ENCODE results near the gene CD151. TPM values are rescaled to one million over a fixed set of nuclear protein-coding genes. Genes with fewer than 3 reads are reported as not detected.

CD151 gene
- total and polyA plus RNA-seq, 2 experiments from 2014 or later, result 62.9 to 109 TPM

DNA sequence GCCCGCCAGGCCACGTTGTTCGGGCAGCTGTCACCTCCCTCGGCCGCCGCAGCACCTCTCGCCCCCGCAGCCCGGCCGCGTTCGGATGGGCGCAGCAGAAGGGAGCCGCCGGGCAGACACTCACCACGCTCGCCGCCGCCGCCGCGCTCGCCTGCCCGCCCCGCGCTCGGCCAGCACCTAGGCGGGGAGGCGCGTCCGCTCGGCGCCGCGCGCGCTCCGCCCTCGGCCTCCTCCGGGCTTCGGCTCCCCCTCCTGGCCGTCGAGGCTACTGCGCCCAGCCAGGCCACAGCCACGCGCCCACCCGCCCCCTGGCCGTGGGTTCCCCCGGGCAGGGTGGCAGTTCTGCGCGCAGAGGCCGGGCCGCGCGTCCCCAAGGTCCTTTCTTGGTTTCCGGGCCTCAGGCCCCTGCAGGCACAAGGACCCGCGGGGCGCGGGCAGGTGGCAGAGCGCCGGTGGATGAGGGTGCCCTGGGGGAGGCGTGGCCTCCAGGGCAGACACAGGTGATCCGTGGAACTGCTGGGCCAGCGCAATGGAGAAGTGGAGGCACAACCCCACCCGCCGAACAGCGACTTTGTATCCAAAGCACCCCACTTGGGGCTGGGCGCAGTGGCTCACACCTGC is 34.5 kb upstream of the CD151 start, which contains the start of gene SLC25A22:
SLC25A22 (minus strand) TSS at position 189 of the 621 bp plus-strand sequence. CDS start 3,275 bp downstream, outside the sequence.
- H3K4me3 Mint-ChIP-seq, result peak within 1 kb of the TSS; percentile 81
- Histone ChIP-seq H4K20me1 (replicated peaks; ENCODE audit: insufficient read depth) (no peaks in the 10 kb centered on the region), H3K27me3 (ENCODE audit: insufficient read depth) (no peaks in the 10 kb centered on the region), H3K4me3 (peak within 1 kb of the TSS; percentile 86), H3K27ac (ENCODE audit: low read depth) (peak within 1 kb of the TSS; percentile 69; the same call in 1 of the 2 replicates), H3F3A (replicated peaks; ENCODE audit: low read depth) (peaks cover 14% of the 10 kb centered on the region), H3K4me1 (ENCODE audit: insufficient read depth) (peaks cover 8% of the 10 kb centered on the region; the same call in 1 of the 2 replicates), H3K79me2 (replicated peaks; ENCODE audit: insufficient read depth) (no peaks in the 10 kb centered on the region; the same call in 1 of the 2 replicates), H2AFZ (peak within 1 kb of the TSS; percentile 52; the same call in 1 of the 2 replicates), H3K36me3 (ENCODE audit: insufficient read depth) (no peaks in the 10 kb centered on the region), H3K9me2 (ENCODE audit: insufficient read depth) (no peaks in the 10 kb centered on the region), H3K4me2 (peak within 1 kb of the TSS; percentile 95)
- peaks cover 6% of the 10 kb centered on the region; the same call in 1 of the 3 replicates for H3K36me3 Mint-ChIP-seq (ENCODE audit: low read depth)
- H3K27me3 Mint-ChIP-seq (ENCODE audit: insufficient read depth, low read depth, poor library complexity), result peaks cover 5% of the 10 kb centered on the region
- TF ChIP-seq, protein P1, sequence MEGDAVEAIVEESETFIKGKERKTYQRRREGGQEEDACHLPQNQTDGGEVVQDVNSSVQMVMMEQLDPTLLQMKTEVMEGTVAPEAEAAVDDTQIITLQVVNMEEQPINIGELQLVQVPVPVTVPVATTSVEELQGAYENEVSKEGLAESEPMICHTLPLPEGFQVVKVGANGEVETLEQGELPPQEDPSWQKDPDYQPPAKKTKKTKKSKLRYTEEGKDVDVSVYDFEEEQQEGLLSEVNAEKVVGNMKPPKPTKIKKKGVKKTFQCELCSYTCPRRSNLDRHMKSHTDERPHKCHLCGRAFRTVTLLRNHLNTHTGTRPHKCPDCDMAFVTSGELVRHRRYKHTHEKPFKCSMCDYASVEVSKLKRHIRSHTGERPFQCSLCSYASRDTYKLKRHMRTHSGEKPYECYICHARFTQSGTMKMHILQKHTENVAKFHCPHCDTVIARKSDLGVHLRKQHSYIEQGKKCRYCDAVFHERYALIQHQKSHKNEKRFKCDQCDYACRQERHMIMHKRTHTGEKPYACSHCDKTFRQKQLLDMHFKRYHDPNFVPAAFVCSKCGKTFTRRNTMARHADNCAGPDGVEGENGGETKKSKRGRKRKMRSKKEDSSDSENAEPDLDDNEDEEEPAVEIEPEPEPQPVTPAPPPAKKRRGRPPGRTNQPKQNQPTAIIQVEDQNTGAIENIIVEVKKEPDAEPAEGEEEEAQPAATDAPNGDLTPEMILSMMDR (conservative IDR thresholded peaks at IDR 0.05; ENCODE audit: low read depth in 2 of 2), result peak; percentile 61 to 73
- no peak for TF ChIP-seq EZH2 (IDR thresholded peaks at IDR 0.05; ENCODE audit: low read depth, unreplicated experiment)
- TF ChIP-seq, protein P2, sequence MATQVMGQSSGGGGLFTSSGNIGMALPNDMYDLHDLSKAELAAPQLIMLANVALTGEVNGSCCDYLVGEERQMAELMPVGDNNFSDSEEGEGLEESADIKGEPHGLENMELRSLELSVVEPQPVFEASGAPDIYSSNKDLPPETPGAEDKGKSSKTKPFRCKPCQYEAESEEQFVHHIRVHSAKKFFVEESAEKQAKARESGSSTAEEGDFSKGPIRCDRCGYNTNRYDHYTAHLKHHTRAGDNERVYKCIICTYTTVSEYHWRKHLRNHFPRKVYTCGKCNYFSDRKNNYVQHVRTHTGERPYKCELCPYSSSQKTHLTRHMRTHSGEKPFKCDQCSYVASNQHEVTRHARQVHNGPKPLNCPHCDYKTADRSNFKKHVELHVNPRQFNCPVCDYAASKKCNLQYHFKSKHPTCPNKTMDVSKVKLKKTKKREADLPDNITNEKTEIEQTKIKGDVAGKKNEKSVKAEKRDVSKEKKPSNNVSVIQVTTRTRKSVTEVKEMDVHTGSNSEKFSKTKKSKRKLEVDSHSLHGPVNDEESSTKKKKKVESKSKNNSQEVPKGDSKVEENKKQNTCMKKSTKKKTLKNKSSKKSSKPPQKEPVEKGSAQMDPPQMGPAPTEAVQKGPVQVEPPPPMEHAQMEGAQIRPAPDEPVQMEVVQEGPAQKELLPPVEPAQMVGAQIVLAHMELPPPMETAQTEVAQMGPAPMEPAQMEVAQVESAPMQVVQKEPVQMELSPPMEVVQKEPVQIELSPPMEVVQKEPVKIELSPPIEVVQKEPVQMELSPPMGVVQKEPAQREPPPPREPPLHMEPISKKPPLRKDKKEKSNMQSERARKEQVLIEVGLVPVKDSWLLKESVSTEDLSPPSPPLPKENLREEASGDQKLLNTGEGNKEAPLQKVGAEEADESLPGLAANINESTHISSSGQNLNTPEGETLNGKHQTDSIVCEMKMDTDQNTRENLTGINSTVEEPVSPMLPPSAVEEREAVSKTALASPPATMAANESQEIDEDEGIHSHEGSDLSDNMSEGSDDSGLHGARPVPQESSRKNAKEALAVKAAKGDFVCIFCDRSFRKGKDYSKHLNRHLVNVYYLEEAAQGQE (IDR thresholded peaks at IDR 0.05; ENCODE audit: unreplicated experiment), result no peak
- no peak for TF ChIP-seq STAT1 (IDR thresholded peaks at IDR 0.05; ENCODE audit: unreplicated experiment)
- no peak for TF ChIP-seq EZH2phosphoT487 (IDR thresholded peaks at IDR 0.05; ENCODE audit: unreplicated experiment)
- TF ChIP-seq, protein P3, sequence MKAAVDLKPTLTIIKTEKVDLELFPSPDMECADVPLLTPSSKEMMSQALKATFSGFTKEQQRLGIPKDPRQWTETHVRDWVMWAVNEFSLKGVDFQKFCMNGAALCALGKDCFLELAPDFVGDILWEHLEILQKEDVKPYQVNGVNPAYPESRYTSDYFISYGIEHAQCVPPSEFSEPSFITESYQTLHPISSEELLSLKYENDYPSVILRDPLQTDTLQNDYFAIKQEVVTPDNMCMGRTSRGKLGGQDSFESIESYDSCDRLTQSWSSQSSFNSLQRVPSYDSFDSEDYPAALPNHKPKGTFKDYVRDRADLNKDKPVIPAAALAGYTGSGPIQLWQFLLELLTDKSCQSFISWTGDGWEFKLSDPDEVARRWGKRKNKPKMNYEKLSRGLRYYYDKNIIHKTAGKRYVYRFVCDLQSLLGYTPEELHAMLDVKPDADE (IDR thresholded peaks at IDR 0.05), result no peak
- TF ChIP-seq POLR2AphosphoS5 (IDR thresholded peaks at IDR 0.05; ENCODE audit: low read depth), result peak; percentile 30; the same call in 1 of the 2 replicates
- no peak for TF ChIP-seq ZNF331 (CRISPR knock-in tag; IDR thresholded peaks at IDR 0.05; ENCODE audit: low read depth)
- TF ChIP-seq ZNF114 (CRISPR knock-in tag; IDR thresholded peaks at IDR 0.05), result no peak
- H3K9me3 Mint-ChIP-seq, result no peaks in the 10 kb centered on the region
- ATAC-seq (peak; percentile 61), DNase-seq (ENCODE audit: low spot score) (peak; percentile 90)
- H3K4me1 Mint-ChIP-seq, result peaks cover 16% of the 10 kb centered on the region; the same call in 2 of the 3 replicates
- no peak within 1 kb of the TSS for H3K27ac Mint-ChIP-seq
